ENCODE data around the gene PIH1D1.

The PIH1D1 gene

GRCh38 chr19:49428547-49429451, 22.8 kb downstream of the PIH1D1 start:
- no peak for DNase-seq
- Histone ChIP-seq H3K36me3 (ENCODE audit: control insufficient read depth, insufficient read depth, low read length) (no peaks in the 10 kb centered on the region), H3K27ac (ENCODE audit: insufficient read depth, low read length, poor library complexity, severe bottlenecking) (no peak overlapping the region), H3K9me3 (ENCODE audit: control insufficient read depth, low read length) (no peaks in the 10 kb centered on the region), H3K4me1 (ENCODE audit: control insufficient read depth, insufficient read depth, low read length, poor library complexity, severe bottlenecking) (peaks cover 45% of the 10 kb centered on the region), H3K4me3 (ENCODE audit: insufficient read depth, low read depth, low read length, poor library complexity, severe bottlenecking) (peak overlapping the region; percentile 20), H3K27me3 (replicated peaks; ENCODE audit: control insufficient read depth, insufficient read depth, low read length, poor library complexity, severe bottlenecking) (peaks cover 71% of the 10 kb centered on the region)

- Histone ChIP-seq H3K9me3 (ENCODE audit: control insufficient read depth, low read length) (no peaks in the 10 kb centered on the region), H3K27ac (ENCODE audit: insufficient read depth, low read length, poor library complexity, severe bottlenecking) (no peak overlapping the region), H3K27me3 (replicated peaks; ENCODE audit: control insufficient read depth, insufficient read depth, low read length, poor library complexity, severe bottlenecking) (peaks cover 68% of the 10 kb centered on the region), H3K4me1 (ENCODE audit: control insufficient read depth, insufficient read depth, low read length, poor library complexity, severe bottlenecking) (peaks cover 47% of the 10 kb centered on the region), H3K36me3 (ENCODE audit: control insufficient read depth, insufficient read depth, low read length) (no peaks in the 10 kb centered on the region), H3K4me3 (ENCODE audit: insufficient read depth, low read depth, low read length, poor library complexity, severe bottlenecking) (peak overlapping the region; percentile 20)
- no peak for DNase-seq
Measured at GRCh38 chr19:49427855-49428546, 23.6 kb downstream of the PIH1D1 start.

- H3K4me3 ChIP-seq (ENCODE audit: insufficient read depth, low read depth, low read length, poor library complexity, severe bottlenecking): no peak overlapping the region
- peaks cover 47% of the 10 kb centered on the region for H3K4me1 ChIP-seq (ENCODE audit: control insufficient read depth, insufficient read depth, low read length, poor library complexity, severe bottlenecking)
- peaks cover 68% of the 10 kb centered on the region for H3K27me3 ChIP-seq (replicated peaks; ENCODE audit: control insufficient read depth, insufficient read depth, low read length, poor library complexity, severe bottlenecking)
- H3K27ac ChIP-seq (ENCODE audit: insufficient read depth, low read length, poor library complexity, severe bottlenecking): no peak overlapping the region
- no peaks in the 10 kb centered on the region for H3K9me3 ChIP-seq (ENCODE audit: control insufficient read depth, low read length)
- H3K36me3 ChIP-seq (ENCODE audit: control insufficient read depth, insufficient read depth, low read length): no peaks in the 10 kb centered on the region
- DNase-seq: no peak
Measured at GRCh38 chr19:49427339-49427738, 24.3 kb downstream of the PIH1D1 start.

GRCh38 chr19:49425922-49426592, 25.6 kb downstream of the PIH1D1 start:
- no peak for DNase-seq
- Histone ChIP-seq H3K36me3 (ENCODE audit: control insufficient read depth, insufficient read depth, low read length) (no peaks in the 10 kb centered on the region), H3K9me3 (ENCODE audit: control insufficient read depth, low read length) (no peaks in the 10 kb centered on the region), H3K4me1 (ENCODE audit: control insufficient read depth, insufficient read depth, low read length, poor library complexity, severe bottlenecking) (peaks cover 52% of the 10 kb centered on the region), H3K4me3 (ENCODE audit: insufficient read depth, low read depth, low read length, poor library complexity, severe bottlenecking) (no peak overlapping the region), H3K27me3 (replicated peaks; ENCODE audit: control insufficient read depth, insufficient read depth, low read length, poor library complexity, severe bottlenecking) (peaks cover 64% of the 10 kb centered on the region), H3K27ac (ENCODE audit: insufficient read depth, low read length, poor library complexity, severe bottlenecking) (no peak overlapping the region)

GRCh38 chr19:49425178-49425577, 26.4 kb downstream of the PIH1D1 start, which contains the start of gene GFY:
Gene GFY, plus strand, starts transcription at chr19:49425388. Its CDS starts 1,043 bp downstream, at chr19:49426431.
- H3K27me3 ChIP-seq (replicated peaks; ENCODE audit: control insufficient read depth, insufficient read depth, low read length, poor library complexity, severe bottlenecking): peaks cover 62% of the 10 kb centered on the region
- H3K4me1 ChIP-seq (ENCODE audit: control insufficient read depth, insufficient read depth, low read length, poor library complexity, severe bottlenecking): peaks cover 55% of the 10 kb centered on the region
- no peak for DNase-seq

DNA sequence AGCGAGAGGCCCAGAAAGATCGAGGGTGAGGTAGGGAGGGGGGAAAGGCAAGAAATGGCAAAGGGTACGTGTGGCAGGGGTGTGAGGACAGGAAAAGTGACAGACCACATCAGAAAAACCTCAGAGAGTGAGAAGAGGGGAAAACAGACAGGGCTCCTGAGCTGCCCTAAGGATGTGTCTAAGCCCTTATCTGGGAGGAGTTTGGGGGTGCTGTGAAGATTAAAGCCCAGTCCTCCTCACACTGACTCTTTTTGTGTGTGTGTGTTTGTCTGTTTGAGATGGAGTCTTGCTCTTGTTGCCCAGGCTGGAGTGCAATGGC, 27.7 kb downstream of the PIH1D1 start:
- no peak for DNase-seq
- no peaks in the 10 kb centered on the region for H3K36me3 ChIP-seq (ENCODE audit: control insufficient read depth, insufficient read depth, low read length)
- H3K4me1 ChIP-seq (ENCODE audit: control insufficient read depth, insufficient read depth, low read length, poor library complexity, severe bottlenecking): peaks cover 55% of the 10 kb centered on the region
- no peak overlapping the region for H3K4me3 ChIP-seq (ENCODE audit: insufficient read depth, low read depth, low read length, poor library complexity, severe bottlenecking)
- H3K27ac ChIP-seq (ENCODE audit: insufficient read depth, low read length, poor library complexity, severe bottlenecking): no peak overlapping the region
- peaks cover 57% of the 10 kb centered on the region for H3K27me3 ChIP-seq (replicated peaks; ENCODE audit: control insufficient read depth, insufficient read depth, low read length, poor library complexity, severe bottlenecking)
- H3K9me3 ChIP-seq (ENCODE audit: control insufficient read depth, low read length): no peaks in the 10 kb centered on the region

More at GRCh38 chr19:49425178-49425577, 26.4 kb downstream of the PIH1D1 start, which contains the start of gene GFY:
- H3K27ac ChIP-seq (ENCODE audit: insufficient read depth, low read length, poor library complexity, severe bottlenecking): no peak within 1 kb of the TSS
- H3K4me3 ChIP-seq (ENCODE audit: insufficient read depth, low read depth, low read length, poor library complexity, severe bottlenecking): no peak within 1 kb of the TSS
- no peaks in the 10 kb centered on the region for H3K36me3 ChIP-seq (ENCODE audit: control insufficient read depth, insufficient read depth, low read length)
- H3K9me3 ChIP-seq (ENCODE audit: control insufficient read depth, low read length): no peaks in the 10 kb centered on the region

DNA sequence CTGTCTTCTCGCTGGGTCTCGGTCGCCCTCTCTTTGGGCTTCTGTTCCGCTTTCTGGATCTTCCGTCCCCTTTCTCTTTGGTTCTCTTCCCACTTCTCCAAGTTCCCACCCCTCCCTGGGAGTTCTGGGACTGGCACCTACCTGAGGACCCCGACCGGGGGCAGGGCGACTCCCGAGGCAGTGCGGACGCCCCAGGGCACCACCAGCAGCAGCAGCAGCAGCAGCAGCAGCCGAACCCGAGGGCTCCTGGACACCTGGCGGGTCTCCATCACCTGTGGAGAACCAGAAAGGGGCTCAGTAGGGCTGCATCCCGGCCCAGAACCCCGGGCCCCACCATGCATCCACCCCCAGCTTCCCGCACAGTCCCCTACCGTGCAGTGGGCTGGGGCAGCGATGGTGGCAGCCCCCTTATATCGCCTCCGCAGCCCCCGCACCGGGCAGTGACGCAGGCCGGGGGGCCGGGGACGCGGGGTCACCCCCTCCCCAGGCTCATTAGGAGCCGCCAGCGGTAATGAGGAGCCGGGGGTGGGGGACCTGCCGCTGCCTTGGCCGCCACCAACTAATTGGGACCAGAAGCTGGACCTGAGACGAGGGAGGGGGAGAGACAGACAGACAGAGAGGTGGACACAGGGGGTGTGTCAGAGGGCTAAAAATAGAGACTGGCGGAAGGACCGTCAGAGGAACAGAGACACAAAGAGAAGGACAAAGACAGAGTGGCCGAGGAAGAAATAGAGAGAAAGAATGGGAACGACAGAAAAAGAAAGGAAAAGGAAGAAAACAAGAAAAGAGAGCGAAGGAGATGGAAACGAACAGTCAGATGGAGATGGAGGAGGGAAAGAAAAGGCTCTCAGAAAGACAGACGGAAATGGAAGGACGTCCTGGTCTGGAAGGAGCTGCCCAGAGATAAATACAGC, 28.3 kb downstream of the PIH1D1 start, which contains the start of gene PTH2:
TSS of gene PTH2 (minus strand) at position 371 of the 914 bp plus-strand sequence. CDS start at position 269, 102 bp downstream.
- Histone ChIP-seq H3K27me3 (replicated peaks; ENCODE audit: control insufficient read depth, insufficient read depth, low read length, poor library complexity, severe bottlenecking) (peaks cover 51% of the 10 kb centered on the region), H3K27ac (ENCODE audit: insufficient read depth, low read length, poor library complexity, severe bottlenecking) (no peak within 1 kb of the TSS), H3K9me3 (ENCODE audit: control insufficient read depth, low read length) (no peaks in the 10 kb centered on the region), H3K36me3 (ENCODE audit: control insufficient read depth, insufficient read depth, low read length) (no peaks in the 10 kb centered on the region), H3K4me3 (ENCODE audit: insufficient read depth, low read depth, low read length, poor library complexity, severe bottlenecking) (peak within 1 kb of the TSS; percentile 31), H3K4me1 (ENCODE audit: control insufficient read depth, insufficient read depth, low read length, poor library complexity, severe bottlenecking) (peaks cover 50% of the 10 kb centered on the region)
- no peak for DNase-seq

DNA sequence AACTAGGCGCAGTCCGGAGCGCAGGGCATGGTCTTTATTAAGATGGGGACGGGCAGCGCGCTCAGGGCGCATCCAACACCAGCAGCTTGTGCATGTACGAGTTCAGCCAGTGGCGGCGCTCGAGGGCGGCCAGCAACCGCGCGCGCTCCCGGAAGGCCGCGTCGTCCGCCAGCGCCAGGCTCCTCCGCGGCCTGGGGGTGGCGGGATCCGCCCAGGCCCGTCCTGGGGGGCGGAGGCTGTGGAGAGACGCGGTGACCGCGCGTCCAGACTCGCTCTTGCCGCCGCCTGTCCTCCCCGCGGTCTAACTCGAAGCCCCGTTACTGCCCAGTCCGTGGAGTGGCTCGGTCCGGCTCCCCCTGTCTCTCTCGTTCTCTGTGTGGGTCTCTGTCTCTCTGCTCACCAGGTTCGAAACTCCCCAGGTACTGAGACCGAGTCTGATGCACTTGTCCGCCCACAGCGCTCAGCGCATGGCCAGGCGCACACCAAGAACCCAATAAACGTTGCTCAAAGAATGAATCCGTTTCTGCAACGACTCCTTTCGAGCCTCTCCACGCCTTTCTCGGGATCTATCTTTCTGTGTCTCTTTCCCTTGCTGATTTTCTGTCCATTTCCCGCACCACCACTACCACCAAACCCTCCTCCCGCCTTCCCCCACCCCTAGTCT, 29.1 kb downstream of the PIH1D1 start:
- Histone ChIP-seq H3K9me3 (ENCODE audit: control insufficient read depth, low read length) (no peaks in the 10 kb centered on the region), H3K27me3 (replicated peaks; ENCODE audit: control insufficient read depth, insufficient read depth, low read length, poor library complexity, severe bottlenecking) (peaks cover 45% of the 10 kb centered on the region), H3K36me3 (ENCODE audit: control insufficient read depth, insufficient read depth, low read length) (no peaks in the 10 kb centered on the region), H3K4me3 (ENCODE audit: insufficient read depth, low read depth, low read length, poor library complexity, severe bottlenecking) (peak overlapping the region; percentile 31), H3K27ac (ENCODE audit: insufficient read depth, low read length, poor library complexity, severe bottlenecking) (no peak overlapping the region), H3K4me1 (ENCODE audit: control insufficient read depth, insufficient read depth, low read length, poor library complexity, severe bottlenecking) (peaks cover 42% of the 10 kb centered on the region)
- DNase-seq: peak in 1 of 3 donors; percentile 38

DNA sequence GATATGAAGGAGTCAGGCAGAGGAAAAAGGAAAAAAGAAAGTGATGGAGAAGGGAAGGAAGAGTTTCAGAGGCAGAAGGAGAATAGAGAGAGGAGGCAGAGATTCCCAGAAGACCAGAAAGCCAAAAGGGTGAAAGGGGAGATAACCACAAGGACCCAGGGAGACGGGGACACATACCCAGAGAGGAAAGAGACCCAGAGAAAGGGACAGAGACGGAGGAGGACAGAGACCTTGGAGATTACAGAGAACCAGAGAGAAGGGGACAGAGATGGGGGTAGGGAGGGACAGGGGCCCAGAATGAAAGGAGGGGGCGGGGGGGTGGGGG, 29.8 kb downstream of the PIH1D1 start:
- H3K36me3 ChIP-seq (ENCODE audit: control insufficient read depth, insufficient read depth, low read length): no peaks in the 10 kb centered on the region
- DNase-seq: no peak
- H3K4me1 ChIP-seq (ENCODE audit: control insufficient read depth, insufficient read depth, low read length, poor library complexity, severe bottlenecking): peaks cover 39% of the 10 kb centered on the region
- H3K27me3 ChIP-seq (replicated peaks; ENCODE audit: control insufficient read depth, insufficient read depth, low read length, poor library complexity, severe bottlenecking): peaks cover 39% of the 10 kb centered on the region
- no peak overlapping the region for H3K4me3 ChIP-seq (ENCODE audit: insufficient read depth, low read depth, low read length, poor library complexity, severe bottlenecking)
- H3K9me3 ChIP-seq (ENCODE audit: control insufficient read depth, low read length): no peaks in the 10 kb centered on the region
- H3K27ac ChIP-seq (ENCODE audit: insufficient read depth, low read length, poor library complexity, severe bottlenecking): no peak overlapping the region

Measured in effector memory CD4-positive, alpha-beta T cell (primary cell).